C4-2B (cell line): ENCODE data around the gene SEPTIN8.

ENCODE experiments used
- H3K27ac ChIP-seq: fragments of 450-650 bp; 2 replicates; pipeline ENCODE4 v1.5.1; 2017
- CTCF ChIP-seq: fragments of 450-650 bp; conservative IDR thresholded peaks from 2 replicates; pipeline ENCODE4 v1.5.1; 2017; ENCODE audit warnings: mild to moderate bottlenecking
- ZFX ChIP-seq: fragments of 450-650 bp; IDR thresholded peaks from 2 replicates; pipeline ENCODE4 v1.6.1; 2017

The SEPTIN8 gene

DNA sequence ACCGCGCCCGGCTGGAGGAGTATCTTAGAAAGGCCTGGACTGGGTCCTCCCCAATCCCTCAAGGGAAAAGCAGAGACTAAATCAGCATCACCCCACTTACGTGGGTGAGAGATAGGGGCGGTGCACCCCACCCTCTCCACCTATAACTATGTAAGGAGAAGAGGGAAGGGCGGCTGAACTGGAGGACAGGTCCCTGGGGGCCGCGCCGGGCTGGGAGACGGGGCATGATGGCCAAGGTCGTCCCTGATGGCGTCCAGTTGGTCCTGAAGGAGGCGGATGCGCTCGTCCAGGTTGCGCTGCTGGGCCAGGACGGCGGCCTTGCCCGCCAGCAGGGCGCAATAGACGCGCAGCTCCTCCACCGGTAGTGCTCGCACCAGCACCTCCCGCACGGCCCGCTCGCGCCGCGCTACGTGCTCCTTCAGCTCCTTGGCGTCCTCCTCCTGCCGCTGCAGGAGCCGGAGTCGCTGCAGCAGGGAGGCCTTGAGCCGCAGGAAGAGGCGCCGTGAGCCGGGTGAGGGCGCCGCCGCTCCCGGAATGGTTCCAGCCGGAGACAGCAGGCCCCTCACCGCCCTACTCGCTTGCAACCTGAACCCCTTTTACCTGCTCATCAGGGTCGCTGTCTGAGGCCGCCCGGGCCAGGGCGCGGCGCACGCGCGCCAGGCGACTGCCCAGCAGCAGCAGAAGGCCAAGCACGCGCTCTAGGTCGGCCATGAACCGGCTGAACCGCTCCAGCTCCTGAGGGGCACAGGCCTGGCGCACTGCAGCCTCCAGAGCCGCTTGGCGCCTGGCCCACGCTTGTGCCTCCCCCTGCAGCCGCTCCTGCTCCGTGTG is 45.8 kb upstream of the SEPTIN8 start:
- no peak overlapping the region for H3K27ac ChIP-seq
- TF ChIP-seq ZFX (no peak), CTCF (no peak)

DNA sequence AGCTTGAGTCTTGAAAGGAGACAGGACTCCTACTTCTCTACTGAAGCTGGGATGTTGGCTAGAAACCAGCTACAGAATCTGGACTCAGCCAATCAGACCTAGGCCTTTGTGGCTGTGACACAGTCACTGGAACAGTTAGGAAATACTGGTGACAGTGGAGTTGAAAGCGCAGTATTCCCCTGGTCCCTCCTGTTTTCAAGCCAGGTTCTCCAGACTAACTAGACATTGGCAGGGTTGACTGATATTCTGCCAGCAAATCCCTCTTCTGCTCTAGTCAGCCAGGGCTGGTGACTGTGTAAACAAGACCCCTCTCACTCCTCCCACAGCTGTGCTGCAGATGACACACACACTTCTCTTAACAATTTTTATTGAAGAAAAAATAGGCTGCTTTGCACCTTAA is 44.8 kb upstream of the SEPTIN8 start:
- H3K27ac ChIP-seq, result no peak overlapping the region
- TF ChIP-seq CTCF (no peak), ZFX (no peak)

DNA sequence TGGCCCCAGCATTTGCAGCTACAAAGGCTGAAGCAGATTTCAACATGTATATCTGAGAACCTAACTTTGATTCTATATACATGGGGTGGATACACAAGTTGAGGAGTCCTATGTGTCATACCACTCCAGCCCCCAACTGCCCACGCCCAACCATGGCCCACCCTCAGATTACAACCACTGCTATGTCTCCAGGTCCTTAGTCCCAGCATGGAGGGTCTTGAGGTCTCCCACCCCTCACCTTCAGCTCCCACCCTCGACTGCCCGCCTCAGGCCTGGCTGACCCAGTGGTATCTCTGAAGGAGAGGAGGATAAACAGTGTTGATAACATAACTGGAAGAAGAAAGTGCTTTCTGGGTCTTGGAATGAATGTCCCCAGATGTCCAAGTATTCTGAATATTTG is 44.3 kb upstream of the SEPTIN8 start:
- H3K27ac ChIP-seq, result no peak overlapping the region
- TF ChIP-seq ZFX (no peak), CTCF (no peak)

DNA sequence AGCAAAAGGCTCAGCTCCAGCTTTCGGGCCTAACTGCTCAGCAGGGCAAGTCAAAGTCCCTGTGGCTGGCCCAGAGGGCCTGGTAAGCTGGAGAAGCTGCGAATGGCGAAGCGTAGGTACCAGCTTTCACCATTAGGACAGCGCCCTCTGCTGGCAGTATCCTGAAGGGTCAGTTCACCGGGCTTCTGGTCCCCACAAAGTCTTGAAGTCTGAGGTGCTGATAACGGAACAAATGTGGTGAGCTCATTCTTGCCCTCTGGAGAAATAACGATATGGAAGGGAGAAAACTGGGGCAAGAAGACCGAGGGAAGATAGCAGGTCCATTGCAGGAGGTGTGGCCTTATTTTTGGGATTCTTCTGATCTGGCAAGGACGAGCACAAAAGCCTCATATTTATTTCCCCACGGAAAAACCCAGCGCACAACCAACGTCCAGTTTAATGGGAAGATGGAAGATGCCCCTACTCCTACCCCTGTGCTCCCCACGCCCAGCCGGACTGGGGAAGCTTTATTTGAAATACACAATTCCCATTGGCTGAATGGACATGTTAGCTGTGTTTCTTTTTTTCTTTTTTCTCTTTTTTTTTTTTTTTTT is 43.2 kb upstream of the SEPTIN8 start:
- no peak overlapping the region for H3K27ac ChIP-seq
- TF ChIP-seq CTCF (peak; percentile 94), ZFX (no peak)

GRCh38 chr5:132819468-132819867 is 42.4 kb upstream of the SEPTIN8 start:
- no peak overlapping the region for H3K27ac ChIP-seq
- TF ChIP-seq CTCF, result no peak
- TF ChIP-seq ZFX, result no peak

- no peak for TF ChIP-seq CTCF
- no peak for TF ChIP-seq ZFX
- H3K27ac ChIP-seq, result no peak overlapping the region
Observed at GRCh38 chr5:132817011-132817410, 40.0 kb upstream of the SEPTIN8 start.

DNA sequence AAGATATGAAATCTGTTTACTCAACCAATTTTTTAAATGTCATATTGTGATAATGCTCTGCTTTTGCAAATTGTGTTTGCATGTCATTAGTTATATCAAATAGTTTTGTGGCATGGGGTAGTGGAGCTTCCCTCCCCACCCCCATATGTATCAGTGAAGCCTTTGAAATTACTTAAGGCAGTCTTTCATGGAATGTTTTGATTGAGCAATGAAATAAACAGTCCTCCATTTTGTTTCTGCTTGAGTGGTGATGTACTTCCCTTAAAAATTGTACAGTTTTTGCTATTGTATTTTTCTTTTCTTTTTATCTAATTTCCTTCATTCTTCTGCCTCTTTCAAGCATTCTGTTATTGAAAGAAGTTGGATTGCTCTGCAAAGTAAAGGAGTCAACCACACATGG is 39.5 kb upstream of the SEPTIN8 start:
- TF ChIP-seq ZFX, result no peak
- TF ChIP-seq CTCF, result no peak
- H3K27ac ChIP-seq, result no peak overlapping the region
